Stimulated activated naive CD8-positive, alpha-beta T cell treated with anti-CD3 and anti-CD28 coated beads, Interleukin-15, amount 100 ng/mL, for 72 hours (primary cell): Measurements from ENCODE around the gene DCAF4.
"Not testable (repeated sequence)": the region's sequence is repeated elsewhere in the genome, so short reads cannot be mapped to it uniquely, and the experiment has no call there.

ENCODE experiments used
- ATAC-seq: fragments of 150-1000 bp; cut with Tn5 transposase; 2 replicates; pipeline ENCODE4 v1.10.0; 2021; ENCODE audit warnings: mild to moderate bottlenecking, moderate library complexity
- DNase-seq, 2 donors: peaks; one replicate each; pipeline ENCODE4 v3.0.0; 2021 to 2022
- H3K27ac Mint-ChIP-seq, 2 donors: one replicate each; pipeline ENCODE4 v1.8.0; 2022; ENCODE audit warnings: mild to moderate bottlenecking in 2 of 2, mixed read lengths in 2 of 2, moderate library complexity in 2 of 2
- H3K27me3 Mint-ChIP-seq: one replicate; pipeline ENCODE4 v1.8.0; 2022; ENCODE audit warnings: mixed read lengths
- H3K4me1 Mint-ChIP-seq: one replicate; pipeline ENCODE4 v1.8.0; 2022; ENCODE audit warnings: mild to moderate bottlenecking, mixed read lengths
- H3K4me3 Mint-ChIP-seq, 2 donors: one replicate each; pipeline ENCODE4 v1.8.0; 2022; ENCODE audit warnings: mild to moderate bottlenecking in 2 of 2, mixed read lengths in 2 of 2, moderate library complexity in 1 of 2
- H3K9me3 Mint-ChIP-seq, 2 donors: one replicate each; pipeline ENCODE4 v1.8.0; 2022; ENCODE audit warnings: mixed read lengths in 2 of 2

The DCAF4 gene

DNA sequence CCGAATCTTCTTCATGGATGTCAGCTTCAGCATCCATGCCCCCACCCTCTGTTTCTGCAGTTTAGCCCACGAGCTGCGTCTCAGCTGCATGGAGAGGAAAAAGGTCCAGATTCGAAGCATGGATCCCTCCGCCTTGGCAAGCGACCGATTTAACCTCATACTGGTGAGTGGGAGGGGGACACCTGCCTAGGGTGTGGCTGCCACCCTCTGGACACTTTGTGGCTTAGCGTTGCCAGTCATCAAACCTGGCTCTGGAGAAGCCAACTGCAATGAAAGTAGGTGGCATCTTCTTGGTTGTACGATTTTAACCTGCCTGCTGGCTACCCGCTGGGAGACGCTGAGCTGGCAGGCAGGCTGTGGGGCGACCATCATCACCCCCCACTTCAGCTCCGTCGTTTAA lies 16.7 kb downstream of the DCAF4 start:
- no peaks in the 10 kb centered on the region for H3K27me3 Mint-ChIP-seq
- H3K4me1 Mint-ChIP-seq: peaks cover 9% of the 10 kb centered on the region

DNA sequence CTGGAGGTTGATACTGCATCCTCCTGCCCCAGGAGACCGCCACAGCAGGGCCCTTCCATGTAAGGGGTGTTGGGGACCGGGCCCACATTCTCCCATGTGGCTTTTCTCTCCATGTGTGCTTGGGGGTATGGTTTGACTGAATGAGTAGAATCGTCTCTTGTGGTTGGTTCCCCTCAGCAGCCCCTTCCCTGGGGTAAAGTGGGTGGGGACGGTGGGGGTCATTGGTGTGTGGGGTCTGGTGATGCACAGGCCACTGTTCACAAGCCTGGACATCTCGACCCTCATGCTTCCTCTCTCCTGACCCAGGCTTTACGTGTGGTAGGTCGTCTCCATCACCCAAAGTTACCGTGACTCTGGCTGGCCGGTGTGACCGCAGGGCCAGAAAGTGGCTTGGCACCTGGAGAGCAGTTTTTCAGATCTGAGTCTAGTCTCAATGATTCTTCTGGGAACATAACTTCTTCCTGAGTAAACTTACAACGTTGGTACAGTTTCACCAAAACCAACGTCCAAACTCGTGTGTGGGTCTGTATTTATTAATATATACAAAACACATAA lies 17.7 kb downstream of the DCAF4 start:
- ATAC-seq: no peak
- Mint-ChIP-seq H3K27me3 (no peaks in the 10 kb centered on the region), H3K9me3 (no peaks in the 10 kb centered on the region), H3K4me1 (peaks cover 15% of the 10 kb centered on the region), H3K27ac (no peak overlapping the region), H3K4me3 (no peak overlapping the region)
- DNase-seq: no peak

More for the DNA sequence above, 16.7 kb downstream of the DCAF4 start:
- ATAC-seq: no peak
- Mint-ChIP-seq H3K27ac (no peak overlapping the region), H3K4me3 (no peak overlapping the region), H3K9me3 (no peaks in the 10 kb centered on the region)
- DNase-seq: no peak

DNA sequence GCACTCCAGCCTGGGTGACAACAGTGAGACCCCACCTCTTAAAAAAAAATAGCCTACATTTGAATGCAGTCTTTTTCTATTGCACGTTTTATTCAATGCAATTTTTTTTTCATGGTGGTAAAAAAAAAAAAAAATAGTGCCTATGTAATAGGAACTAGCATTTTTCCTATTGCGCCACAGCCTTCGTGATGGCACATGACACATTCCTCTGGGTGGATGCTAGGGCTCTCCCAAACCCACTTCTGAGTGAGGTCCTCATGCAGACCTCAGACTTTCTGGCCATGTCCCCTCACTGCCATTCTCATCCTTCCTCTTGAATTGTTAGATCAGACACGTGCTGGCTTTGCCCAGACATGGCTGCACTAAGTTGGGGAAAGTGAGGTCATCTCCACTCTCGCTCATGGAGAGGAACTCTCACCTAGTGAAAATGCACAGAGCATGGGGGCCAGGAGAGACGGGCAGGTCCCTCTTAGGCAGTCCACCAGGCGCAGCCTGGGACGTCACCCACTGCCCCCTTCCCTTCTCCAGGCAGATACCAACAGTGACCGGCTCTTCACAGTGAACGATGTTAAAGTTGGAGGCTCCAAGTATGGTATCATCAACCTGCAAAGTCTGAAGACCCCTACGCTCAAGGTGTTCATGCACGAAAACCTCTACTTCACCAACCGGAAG lies 19.2 kb downstream of the DCAF4 start:
- no peaks in the 10 kb centered on the region for H3K9me3 Mint-ChIP-seq
- no peak for ATAC-seq
- peak overlapping the region in 1 of 2 donors; percentile 43 for H3K27ac Mint-ChIP-seq
- no peak overlapping the region for H3K4me3 Mint-ChIP-seq
- no peaks in the 10 kb centered on the region for H3K27me3 Mint-ChIP-seq
- H3K4me1 Mint-ChIP-seq: peaks cover 15% of the 10 kb centered on the region
- no peak for DNase-seq

DNA sequence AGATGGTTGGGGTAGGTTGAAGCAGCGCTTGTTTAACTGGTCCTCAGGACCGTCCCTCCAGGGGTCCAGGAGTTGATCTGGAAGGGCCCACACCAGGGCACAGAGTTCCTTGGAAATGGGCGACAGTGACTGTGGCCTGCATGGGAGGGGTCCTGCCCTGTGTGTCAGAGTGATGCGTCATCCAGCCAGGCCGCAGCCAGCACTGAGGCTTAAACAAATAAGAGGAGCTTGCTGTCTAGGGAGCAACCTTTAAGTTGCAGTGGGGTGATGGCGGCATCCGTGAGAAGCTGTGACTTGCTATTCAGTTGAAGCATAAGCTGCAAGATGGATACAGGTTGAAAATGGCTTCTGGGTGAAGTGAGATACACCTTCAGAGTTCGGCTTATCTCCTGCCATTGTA lies 20.2 kb downstream of the DCAF4 start:
- H3K4me3 Mint-ChIP-seq: no peak overlapping the region
- ATAC-seq (no peak), DNase-seq (no peak)
- no peak overlapping the region for H3K27ac Mint-ChIP-seq
- peaks cover 15% of the 10 kb centered on the region for H3K4me1 Mint-ChIP-seq
- H3K9me3 Mint-ChIP-seq: no peaks in the 10 kb centered on the region
- no peaks in the 10 kb centered on the region for H3K27me3 Mint-ChIP-seq

DNA sequence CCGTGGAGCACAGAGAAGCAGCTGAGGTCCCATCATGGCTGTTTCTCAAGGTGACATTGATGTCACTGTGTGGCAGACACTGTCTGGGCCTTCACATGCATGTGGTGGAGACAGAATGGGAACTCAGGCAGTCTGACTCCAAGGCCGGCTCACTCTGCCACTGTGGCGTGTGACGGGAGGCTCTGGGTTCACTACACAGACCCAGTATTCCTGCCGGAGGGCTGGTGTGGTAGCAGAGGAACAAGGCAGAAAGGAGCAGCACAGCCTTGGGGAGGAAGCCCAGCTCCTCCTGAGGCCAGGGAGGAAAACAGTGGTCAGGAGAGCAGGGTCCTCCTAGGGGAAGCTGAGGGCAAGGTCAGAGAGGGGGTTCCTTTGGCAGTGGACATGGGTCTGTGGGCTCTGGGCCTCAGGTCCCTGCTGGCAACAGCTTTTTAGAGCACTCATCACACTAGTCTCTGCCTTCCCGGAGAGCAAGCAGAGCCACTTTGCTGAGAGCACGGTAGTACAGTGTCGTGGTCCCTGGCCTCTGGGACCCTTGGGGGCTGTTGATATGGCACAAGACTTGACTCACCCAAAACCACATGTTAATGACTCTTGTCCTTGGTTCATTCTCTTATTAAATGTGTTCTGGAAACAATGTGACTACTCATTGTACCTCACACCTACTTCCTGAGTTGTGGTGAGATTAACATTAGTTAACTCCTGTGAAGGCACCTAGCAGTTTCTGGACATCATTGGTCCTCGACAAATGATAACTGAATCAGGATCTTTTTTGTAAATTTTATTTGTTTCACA lies 21.3 kb downstream of the DCAF4 start:
- DNase-seq: peak in 1 of 2 donors; percentile 25
- Mint-ChIP-seq H3K9me3 (no peaks in the 10 kb centered on the region), H3K27me3 (no peaks in the 10 kb centered on the region), H3K4me3 (no peak overlapping the region), H3K27ac (no peak overlapping the region), H3K4me1 (peaks cover 15% of the 10 kb centered on the region)
- peak; percentile 86 for ATAC-seq

DNA sequence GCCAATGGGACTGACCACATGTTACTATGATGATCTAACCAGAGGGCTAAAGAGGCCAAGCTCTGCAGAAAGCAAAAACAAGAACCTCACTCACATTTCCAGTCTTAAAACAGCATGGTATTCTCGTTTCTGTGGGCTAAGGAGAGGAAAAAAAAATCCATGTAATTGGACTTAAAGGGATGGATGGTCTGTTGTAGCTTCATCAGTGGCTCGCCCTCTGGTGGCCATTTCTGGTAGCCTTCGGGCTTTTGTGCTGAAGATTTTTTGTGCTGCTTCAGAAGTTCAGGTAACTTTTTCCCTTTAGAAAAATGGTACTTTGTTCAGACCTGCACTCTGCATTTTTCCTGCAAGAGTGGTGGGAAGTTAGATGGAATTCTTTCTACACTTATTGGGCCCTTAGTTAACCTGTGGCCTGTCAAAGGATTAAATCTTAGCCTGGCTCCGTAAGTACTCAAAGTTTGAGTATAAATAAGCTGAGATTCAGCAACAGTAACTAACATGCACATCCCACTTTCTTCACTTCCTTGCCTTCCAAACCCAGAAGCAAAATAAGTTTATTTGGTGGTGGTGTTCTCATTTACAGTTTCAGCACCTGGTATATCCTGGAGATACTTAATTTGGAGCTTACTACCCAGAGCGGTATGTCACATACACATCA lies 22.3 kb downstream of the DCAF4 start:
- ATAC-seq (peak; percentile 39), DNase-seq (peak; percentile 48 to 50)
- Mint-ChIP-seq H3K27ac (no peak overlapping the region), H3K27me3 (no peaks in the 10 kb centered on the region), H3K4me1 (peaks cover 15% of the 10 kb centered on the region), H3K9me3 (no peaks in the 10 kb centered on the region), H3K4me3 (no peak overlapping the region)

DNA sequence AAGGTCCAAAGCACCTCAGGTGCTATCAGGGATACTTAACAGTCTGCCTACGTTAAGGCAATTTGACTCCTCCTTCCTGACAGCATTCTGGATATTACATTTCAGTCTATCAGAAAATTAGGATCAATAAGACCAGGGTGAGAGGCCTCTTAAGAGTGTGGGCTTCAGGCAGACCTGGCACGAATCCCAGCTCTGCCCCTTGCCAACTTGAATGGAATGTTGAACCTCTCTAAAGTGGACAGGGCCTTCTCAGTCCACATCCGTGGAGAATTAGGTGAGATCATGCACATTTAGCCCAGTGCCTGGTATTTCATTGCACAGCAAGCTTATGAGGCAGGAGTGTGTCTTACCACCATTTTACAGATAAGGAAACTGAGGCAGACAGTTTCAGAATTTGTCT lies 25.9 kb downstream of the DCAF4 start:
- DNase-seq (no peak), ATAC-seq (no peak)
- Mint-ChIP-seq H3K4me3 (no peak overlapping the region), H3K27me3 (no peaks in the 10 kb centered on the region), H3K9me3 (no peaks in the 10 kb centered on the region), H3K4me1 (peaks cover 14% of the 10 kb centered on the region), H3K27ac (no peak overlapping the region)

DNA sequence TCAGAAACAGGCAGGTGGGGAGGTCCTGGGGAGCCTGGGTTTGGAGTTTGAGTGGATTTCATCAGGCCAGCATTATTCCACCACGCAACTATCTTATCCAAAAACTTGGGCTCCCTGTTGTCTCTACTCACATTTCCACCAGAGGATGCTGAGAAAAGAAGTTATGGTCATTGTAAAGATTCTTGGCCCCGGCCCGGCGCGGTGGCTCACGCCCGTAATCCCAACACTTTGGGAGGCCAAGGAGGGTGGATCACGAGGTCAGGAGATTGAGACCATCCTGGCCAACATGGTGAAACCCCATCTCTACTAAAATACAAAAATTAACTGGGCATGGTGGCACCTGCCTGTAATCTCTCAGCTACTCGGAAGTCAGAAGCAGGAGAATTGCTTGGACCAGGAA lies 30.5 kb downstream of the DCAF4 start:
- not testable (repeated sequence) for H3K9me3 Mint-ChIP-seq, H3K27ac Mint-ChIP-seq, DNase-seq, H3K4me1 Mint-ChIP-seq, H3K4me3 Mint-ChIP-seq, ATAC-seq, H3K27me3 Mint-ChIP-seq

DNA sequence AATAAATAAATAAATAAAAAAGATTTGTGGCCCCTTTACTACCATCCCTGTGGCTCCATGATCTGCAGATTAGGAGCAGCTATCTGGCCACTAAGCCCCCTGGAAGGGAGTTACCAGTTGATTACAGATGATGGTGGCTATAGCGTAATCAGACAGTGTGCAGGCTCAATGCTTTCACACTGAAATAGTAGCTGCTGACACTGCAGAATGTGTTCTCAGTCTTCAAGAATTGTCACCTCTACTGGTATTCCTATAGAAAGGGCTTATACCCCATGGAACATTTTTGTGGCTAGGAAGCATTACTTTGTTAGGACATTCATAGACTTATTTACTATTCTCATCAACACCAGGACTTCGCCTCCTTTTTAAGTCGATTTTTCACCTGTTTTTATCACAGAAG lies 30.9 kb downstream of the DCAF4 start:
- Mint-ChIP-seq H3K27ac (no peak overlapping the region), H3K4me3 (no peak overlapping the region), H3K27me3 (no peaks in the 10 kb centered on the region), H3K4me1 (no peaks in the 10 kb centered on the region), H3K9me3 (no peaks in the 10 kb centered on the region)
- DNase-seq: no peak
- ATAC-seq: no peak

DNA sequence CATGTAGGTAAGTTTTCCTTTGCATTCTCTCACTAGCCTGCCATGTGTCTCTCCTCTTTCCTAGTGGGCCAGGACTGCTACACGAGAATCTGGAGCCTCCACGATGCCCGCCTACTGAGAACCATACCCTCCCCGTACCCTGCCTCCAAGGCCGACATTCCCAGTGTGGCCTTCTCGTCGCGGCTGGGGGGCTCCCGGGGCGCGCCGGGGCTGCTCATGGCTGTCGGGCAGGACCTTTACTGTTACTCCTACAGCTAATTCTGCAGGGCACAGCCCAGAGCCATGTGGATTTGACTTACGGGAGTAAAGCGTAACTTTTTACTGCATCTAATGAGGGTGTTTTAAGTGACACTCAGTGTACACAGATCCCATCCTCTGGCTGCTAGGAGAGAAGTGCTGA lies 32.3 kb downstream of the DCAF4 start:
- DNase-seq (no peak), ATAC-seq (no peak)
- H3K27ac Mint-ChIP-seq: no peak overlapping the region
- no peak overlapping the region for H3K4me3 Mint-ChIP-seq
- peaks cover 10% of the 10 kb centered on the region for H3K4me1 Mint-ChIP-seq
- no peaks in the 10 kb centered on the region for H3K27me3 Mint-ChIP-seq
- no peaks in the 10 kb centered on the region for H3K9me3 Mint-ChIP-seq

DNA sequence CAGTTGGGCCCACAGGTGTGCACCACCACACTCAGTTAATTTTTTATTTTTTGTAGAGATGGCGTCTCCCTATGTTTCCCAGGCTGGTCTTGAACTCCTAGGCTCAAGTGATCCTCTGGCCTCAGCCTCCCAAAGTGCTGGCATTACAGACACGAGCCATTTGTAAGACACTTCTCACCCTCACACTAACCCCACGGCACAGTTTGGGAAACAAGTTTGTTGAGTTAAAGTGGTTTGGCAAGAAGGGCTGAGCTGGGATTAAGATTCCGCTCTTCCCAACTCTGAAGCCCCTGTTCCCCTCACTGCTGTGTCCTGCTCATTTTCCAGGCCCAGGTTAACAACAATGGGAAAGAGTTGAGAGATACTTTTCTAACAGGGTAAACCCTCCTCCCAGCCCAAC lies 34.8 kb downstream of the DCAF4 start:
- ATAC-seq, H3K9me3 Mint-ChIP-seq, H3K27me3 Mint-ChIP-seq, DNase-seq, H3K4me3 Mint-ChIP-seq: not testable (repeated sequence)
- H3K4me1 Mint-ChIP-seq: peaks cover 28% of the 10 kb centered on the region
- H3K27ac Mint-ChIP-seq: peak overlapping the region in 1 of 2 donors; percentile 44

DNA sequence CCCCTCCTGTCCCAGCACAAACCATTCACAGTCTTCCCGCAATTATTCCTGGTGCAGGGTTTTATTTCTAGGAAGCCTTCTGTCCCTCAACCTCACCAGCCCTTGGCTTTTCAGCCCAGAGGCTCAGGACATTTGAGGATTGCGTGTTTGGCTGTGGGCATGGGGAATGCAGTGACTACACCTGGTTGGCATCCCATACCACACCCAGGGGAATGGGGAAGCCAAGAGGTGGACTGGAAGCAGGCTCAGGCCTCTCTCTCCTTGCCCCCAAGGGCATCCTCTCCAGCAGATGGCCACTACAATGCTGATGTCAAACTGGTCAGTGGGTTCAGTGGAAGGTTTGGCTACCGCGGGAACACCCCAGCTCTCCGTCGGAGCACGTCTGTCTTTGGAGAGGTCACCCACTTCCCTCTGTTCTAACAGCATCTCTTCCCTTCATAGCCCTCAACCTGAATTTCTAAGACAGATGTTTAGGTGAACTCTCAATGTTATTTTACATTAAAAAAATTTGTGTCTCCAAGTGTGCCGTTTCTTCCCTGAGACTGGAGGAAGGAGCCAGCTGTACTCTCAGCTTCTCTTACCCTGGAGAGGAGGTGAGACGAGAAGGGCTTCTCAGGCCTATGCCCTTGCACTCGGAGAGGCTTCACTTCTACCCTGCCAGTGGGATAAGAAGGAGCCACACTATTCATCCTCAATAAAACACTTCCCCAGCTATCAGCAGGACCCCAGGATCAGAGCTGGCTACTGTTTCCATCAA lies 35.5 kb downstream of the DCAF4 start:
- no peaks in the 10 kb centered on the region for H3K9me3 Mint-ChIP-seq
- ATAC-seq (no peak), DNase-seq (no peak)
- no peaks in the 10 kb centered on the region for H3K27me3 Mint-ChIP-seq
- H3K4me1 Mint-ChIP-seq: peaks cover 28% of the 10 kb centered on the region
- no peak overlapping the region for H3K4me3 Mint-ChIP-seq
- no peak overlapping the region for H3K27ac Mint-ChIP-seq

DNA sequence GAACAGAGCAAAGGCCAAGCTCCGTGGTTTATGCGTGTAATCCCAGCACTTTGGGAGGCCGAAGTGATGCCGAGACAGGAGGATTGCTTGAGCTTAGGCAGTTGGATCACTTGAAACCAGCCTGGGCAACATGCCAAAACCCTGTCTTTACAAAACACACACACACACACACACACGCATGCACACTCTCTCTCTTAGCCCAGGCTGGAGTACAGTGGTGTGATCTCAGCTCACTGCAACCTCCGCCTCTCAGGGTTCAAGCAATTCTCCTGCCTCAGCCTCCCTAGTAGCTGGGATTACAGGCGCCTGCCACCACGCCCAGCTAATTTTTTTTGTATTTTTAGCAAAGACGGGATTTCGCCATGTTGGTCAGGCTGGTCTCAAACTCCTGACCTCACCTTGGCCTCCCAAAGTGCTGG lies 36.1 kb downstream of the DCAF4 start:
- not testable (repeated sequence) for H3K27me3 Mint-ChIP-seq, ATAC-seq, H3K4me3 Mint-ChIP-seq, H3K9me3 Mint-ChIP-seq, DNase-seq
- Mint-ChIP-seq H3K4me1 (peaks cover 28% of the 10 kb centered on the region), H3K27ac (peak overlapping the region in 1 of 2 donors; percentile 85)

DNA sequence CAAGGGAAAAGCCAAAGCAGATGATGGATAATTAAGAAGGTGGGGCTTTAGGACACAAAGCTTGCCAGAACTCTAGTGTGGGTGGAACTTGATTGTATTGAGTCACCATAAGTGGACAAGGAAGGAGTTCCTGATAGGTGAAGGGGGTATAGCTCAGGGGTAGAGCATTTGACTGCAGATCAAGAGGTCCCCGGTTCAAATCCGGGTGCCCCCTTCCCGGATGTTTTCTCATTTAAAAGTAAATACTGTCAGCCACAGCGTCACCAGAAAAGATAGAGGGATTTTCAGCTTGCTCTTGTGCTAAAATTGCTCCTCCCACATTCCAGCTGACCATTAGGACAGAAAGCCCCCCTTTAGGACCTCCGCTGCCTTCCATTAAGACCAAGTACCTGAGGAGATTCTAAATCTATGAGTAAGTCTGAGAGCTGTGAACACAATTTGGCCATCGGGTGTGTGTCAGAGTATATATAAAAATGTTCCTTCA lies 36.6 kb downstream of the DCAF4 start:
- Mint-ChIP-seq H3K27me3 (no peaks in the 10 kb centered on the region), H3K9me3 (no peaks in the 10 kb centered on the region), H3K4me1 (peaks cover 28% of the 10 kb centered on the region), H3K4me3 (no peak overlapping the region), H3K27ac (peak overlapping the region in 1 of 2 donors; percentile 85)
- ATAC-seq (no peak), DNase-seq (no peak)

DNA sequence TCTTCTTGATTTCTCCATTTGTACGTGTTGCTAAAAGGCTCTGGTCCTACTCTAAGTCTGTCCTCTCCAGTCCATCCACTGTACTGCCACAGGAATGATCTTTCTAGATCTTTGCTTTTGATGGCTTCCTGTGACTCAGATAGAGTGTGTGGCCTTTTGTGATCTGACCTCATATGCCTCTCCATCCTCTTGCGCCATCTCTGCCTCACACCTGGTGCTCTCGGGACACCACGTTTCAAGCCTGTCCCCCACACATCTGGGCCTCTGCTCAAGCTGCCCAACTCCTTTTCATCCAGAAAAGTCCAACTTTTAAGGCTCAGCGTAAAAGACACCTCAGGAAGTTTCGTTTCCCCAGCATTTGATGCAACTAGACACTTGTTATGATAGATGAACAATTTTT lies 39.0 kb downstream of the DCAF4 start:
- Mint-ChIP-seq H3K4me1 (peaks cover 28% of the 10 kb centered on the region), H3K27ac (peak overlapping the region in 1 of 2 donors; percentile 16)

More for the DNA sequence above, 39.0 kb downstream of the DCAF4 start:
- DNase-seq: no peak
- H3K4me3 Mint-ChIP-seq: no peak overlapping the region
- H3K9me3 Mint-ChIP-seq: no peaks in the 10 kb centered on the region
- ATAC-seq: peak; percentile 49
- H3K27me3 Mint-ChIP-seq: no peaks in the 10 kb centered on the region
